WTC11 (cell line): Measurements from ENCODE around the gene PPP2R2C.

ENCODE experiments used
- ATF1 ChIP-seq: sonication (generic); formaldehyde crosslinking; IDR thresholded peaks from 2 replicates; pipeline ENCODE4 v1.8.1; 2023; ENCODE audit warnings: mild to moderate bottlenecking, moderate library complexity, missing genetic modification reagents
- CBFB ChIP-seq: sonication (generic); formaldehyde crosslinking; IDR thresholded peaks from 2 replicates; pipeline ENCODE4 v1.8.1; 2022; ENCODE audit warnings: mild to moderate bottlenecking, low read depth, missing genetic modification reagents
- FOXJ3 ChIP-seq: sonication (generic); formaldehyde crosslinking; IDR thresholded peaks from 2 replicates; pipeline ENCODE4 v1.9.0; 2021; ENCODE audit warnings: missing genetic modification reagents, mild to moderate bottlenecking, borderline replicate concordance
- SP1 ChIP-seq: sonication (generic); formaldehyde crosslinking; conservative IDR thresholded peaks from 2 replicates; pipeline ENCODE4 v1.8.1; 2022; ENCODE audit warnings: missing genetic modification reagents
- ZNF317 ChIP-seq: sonication (generic); formaldehyde crosslinking; IDR thresholded peaks from 2 replicates; pipeline ENCODE4 v1.8.1; 2023; ENCODE audit warnings: low read depth, mild to moderate bottlenecking, moderate library complexity, missing genetic modification reagents, borderline replicate concordance
- TF ChIP-seq, protein P1 (sequence below): sonication (generic); formaldehyde crosslinking; IDR thresholded peaks from 2 replicates; pipeline ENCODE4 v1.8.1; 2023; ENCODE audit warnings: mild to moderate bottlenecking, missing genetic modification reagents, moderate library complexity
- TF ChIP-seq, protein P2 (sequence below): sonication (generic); formaldehyde crosslinking; IDR thresholded peaks from 2 replicates; pipeline ENCODE4 v1.8.1; 2022; ENCODE audit warnings: mild to moderate bottlenecking, missing genetic modification reagents, moderate library complexity, borderline replicate concordance
- TF ChIP-seq, protein P3 (sequence below): fragments of 200-600 bp; IDR thresholded peaks from 2 replicates; pipeline ENCODE4 v1.8.0; 2022; ENCODE audit warnings: antibody characterized with exemption
- TF ChIP-seq, protein P4 (sequence below): sonication (generic); formaldehyde crosslinking; conservative IDR thresholded peaks from 2 replicates; pipeline ENCODE4 v1.8.1; 2022; ENCODE audit warnings: mild to moderate bottlenecking, missing genetic modification reagents
- TF ChIP-seq, protein P5 (sequence below): sonication (generic); formaldehyde crosslinking; IDR thresholded peaks from 2 replicates; pipeline ENCODE4 v1.8.1; 2022; ENCODE audit warnings: mild to moderate bottlenecking, moderate library complexity, missing genetic modification reagents
- TF ChIP-seq, protein P6 (sequence below): sonication (generic); formaldehyde crosslinking; IDR thresholded peaks from 2 replicates; pipeline ENCODE4 v1.8.1; 2022; ENCODE audit warnings: low read depth, missing genetic modification reagents, borderline replicate concordance
- TF ChIP-seq, protein P7 (sequence below): sonication (generic); formaldehyde crosslinking; IDR thresholded peaks from 2 replicates; pipeline ENCODE4 v1.8.1; 2023; ENCODE audit warnings: mild to moderate bottlenecking, moderate library complexity, missing genetic modification reagents
- TF ChIP-seq, protein P8 (sequence below): fragments of 250-450 bp; sonication (Bioruptor Pico); IDR thresholded peaks from 2 replicates; pipeline ENCODE4 v1.9.0; 2021; ENCODE audit warnings: mild to moderate bottlenecking

DNA sequence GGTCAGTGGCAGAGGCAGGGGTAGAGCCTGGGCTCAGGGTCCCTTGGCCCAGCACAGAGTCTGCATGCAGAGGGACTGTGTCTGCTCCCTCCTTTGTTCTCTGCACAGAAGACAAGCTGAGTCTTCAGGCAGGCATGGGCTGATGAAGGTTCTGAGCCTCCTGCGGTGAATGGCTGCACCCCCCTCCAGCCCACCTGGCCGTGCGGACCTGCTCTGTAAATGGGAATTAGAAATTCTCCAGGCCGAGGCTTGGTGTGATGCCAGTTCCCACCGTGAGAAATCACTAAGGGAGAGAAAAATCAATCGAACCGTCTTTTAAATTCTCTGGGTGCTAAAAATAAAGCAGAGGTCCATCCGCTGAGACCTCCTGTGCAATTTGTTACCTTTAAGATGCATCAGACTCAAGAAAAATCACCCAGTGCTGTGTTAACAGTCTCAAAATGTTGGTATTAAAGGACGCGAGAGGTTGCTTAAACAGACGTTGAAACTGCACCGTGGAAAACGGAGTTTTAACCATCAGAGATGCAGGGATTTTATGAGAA is 106.8 kb downstream of the PPP2R2C start:
- TF ChIP-seq, protein P1, sequence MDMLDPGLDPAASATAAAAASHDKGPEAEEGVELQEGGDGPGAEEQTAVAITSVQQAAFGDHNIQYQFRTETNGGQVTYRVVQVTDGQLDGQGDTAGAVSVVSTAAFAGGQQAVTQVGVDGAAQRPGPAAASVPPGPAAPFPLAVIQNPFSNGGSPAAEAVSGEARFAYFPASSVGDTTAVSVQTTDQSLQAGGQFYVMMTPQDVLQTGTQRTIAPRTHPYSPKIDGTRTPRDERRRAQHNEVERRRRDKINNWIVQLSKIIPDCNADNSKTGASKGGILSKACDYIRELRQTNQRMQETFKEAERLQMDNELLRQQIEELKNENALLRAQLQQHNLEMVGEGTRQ (CRISPR knock-in tag): no peak
- TF ChIP-seq, protein P2, sequence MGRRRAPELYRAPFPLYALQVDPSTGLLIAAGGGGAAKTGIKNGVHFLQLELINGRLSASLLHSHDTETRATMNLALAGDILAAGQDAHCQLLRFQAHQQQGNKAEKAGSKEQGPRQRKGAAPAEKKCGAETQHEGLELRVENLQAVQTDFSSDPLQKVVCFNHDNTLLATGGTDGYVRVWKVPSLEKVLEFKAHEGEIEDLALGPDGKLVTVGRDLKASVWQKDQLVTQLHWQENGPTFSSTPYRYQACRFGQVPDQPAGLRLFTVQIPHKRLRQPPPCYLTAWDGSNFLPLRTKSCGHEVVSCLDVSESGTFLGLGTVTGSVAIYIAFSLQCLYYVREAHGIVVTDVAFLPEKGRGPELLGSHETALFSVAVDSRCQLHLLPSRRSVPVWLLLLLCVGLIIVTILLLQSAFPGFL (CRISPR knock-in tag): no peak
- TF ChIP-seq, protein P3, sequence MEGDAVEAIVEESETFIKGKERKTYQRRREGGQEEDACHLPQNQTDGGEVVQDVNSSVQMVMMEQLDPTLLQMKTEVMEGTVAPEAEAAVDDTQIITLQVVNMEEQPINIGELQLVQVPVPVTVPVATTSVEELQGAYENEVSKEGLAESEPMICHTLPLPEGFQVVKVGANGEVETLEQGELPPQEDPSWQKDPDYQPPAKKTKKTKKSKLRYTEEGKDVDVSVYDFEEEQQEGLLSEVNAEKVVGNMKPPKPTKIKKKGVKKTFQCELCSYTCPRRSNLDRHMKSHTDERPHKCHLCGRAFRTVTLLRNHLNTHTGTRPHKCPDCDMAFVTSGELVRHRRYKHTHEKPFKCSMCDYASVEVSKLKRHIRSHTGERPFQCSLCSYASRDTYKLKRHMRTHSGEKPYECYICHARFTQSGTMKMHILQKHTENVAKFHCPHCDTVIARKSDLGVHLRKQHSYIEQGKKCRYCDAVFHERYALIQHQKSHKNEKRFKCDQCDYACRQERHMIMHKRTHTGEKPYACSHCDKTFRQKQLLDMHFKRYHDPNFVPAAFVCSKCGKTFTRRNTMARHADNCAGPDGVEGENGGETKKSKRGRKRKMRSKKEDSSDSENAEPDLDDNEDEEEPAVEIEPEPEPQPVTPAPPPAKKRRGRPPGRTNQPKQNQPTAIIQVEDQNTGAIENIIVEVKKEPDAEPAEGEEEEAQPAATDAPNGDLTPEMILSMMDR: no peak
- no peak for TF ChIP-seq SP1 (CRISPR knock-in tag)
- TF ChIP-seq CBFB (CRISPR knock-in tag): no peak
- TF ChIP-seq, protein P4, sequence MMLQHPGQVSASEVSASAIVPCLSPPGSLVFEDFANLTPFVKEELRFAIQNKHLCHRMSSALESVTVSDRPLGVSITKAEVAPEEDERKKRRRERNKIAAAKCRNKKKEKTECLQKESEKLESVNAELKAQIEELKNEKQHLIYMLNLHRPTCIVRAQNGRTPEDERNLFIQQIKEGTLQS: no peak
- TF ChIP-seq FOXJ3: no peak
- no peak for TF ChIP-seq ZNF317
- TF ChIP-seq, protein P5, sequence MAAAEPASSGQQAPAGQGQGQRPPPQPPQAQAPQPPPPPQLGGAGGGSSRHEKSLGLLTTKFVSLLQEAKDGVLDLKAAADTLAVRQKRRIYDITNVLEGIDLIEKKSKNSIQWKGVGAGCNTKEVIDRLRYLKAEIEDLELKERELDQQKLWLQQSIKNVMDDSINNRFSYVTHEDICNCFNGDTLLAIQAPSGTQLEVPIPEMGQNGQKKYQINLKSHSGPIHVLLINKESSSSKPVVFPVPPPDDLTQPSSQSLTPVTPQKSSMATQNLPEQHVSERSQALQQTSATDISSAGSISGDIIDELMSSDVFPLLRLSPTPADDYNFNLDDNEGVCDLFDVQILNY (CRISPR knock-in tag): no peak
- TF ChIP-seq, protein P6, sequence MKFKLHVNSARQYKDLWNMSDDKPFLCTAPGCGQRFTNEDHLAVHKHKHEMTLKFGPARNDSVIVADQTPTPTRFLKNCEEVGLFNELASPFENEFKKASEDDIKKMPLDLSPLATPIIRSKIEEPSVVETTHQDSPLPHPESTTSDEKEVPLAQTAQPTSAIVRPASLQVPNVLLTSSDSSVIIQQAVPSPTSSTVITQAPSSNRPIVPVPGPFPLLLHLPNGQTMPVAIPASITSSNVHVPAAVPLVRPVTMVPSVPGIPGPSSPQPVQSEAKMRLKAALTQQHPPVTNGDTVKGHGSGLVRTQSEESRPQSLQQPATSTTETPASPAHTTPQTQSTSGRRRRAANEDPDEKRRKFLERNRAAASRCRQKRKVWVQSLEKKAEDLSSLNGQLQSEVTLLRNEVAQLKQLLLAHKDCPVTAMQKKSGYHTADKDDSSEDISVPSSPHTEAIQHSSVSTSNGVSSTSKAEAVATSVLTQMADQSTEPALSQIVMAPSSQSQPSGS (CRISPR knock-in tag): no peak
- TF ChIP-seq, protein P7, sequence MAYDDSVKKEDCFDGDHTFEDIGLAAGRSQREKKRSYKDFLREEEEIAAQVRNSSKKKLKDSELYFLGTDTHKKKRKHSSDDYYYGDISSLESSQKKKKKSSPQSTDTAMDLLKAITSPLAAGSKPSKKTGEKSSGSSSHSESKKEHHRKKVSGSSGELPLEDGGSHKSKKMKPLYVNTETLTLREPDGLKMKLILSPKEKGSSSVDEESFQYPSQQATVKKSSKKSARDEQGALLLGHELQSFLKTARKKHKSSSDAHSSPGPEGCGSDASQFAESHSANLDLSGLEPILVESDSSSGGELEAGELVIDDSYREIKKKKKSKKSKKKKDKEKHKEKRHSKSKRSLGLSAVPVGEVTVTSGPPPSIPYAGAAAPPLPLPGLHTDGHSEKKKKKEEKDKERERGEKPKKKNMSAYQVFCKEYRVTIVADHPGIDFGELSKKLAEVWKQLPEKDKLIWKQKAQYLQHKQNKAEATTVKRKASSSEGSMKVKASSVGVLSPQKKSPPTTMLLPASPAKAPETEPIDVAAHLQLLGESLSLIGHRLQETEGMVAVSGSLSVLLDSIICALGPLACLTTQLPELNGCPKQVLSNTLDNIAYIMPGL (CRISPR knock-in tag): no peak
- no peak for TF ChIP-seq ATF1 (CRISPR knock-in tag)
- TF ChIP-seq, protein P8, sequence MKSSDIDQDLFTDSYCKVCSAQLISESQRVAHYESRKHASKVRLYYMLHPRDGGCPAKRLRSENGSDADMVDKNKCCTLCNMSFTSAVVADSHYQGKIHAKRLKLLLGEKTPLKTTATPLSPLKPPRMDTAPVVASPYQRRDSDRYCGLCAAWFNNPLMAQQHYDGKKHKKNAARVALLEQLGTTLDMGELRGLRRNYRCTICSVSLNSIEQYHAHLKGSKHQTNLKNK (CRISPR knock-in tag): no peak
